HG02623 (cell line): ENCODE results near the gene HHIPL1.

Experiments used
- ATAC-seq: cut with Tn5 transposase; IDR thresholded peaks from one replicate; pipeline ENCODE4 v1.9.1; 2021; ENCODE audit warnings: moderate library complexity; ENCODE audit not compliant: unreplicated experiment

HHIPL1 gene

GRCh38 chr14:99687284-99688209 lies 42.6 kb downstream of the HHIPL1 start:
- no peak for ATAC-seq

- ATAC-seq: no peak
These were observed 43.3 kb downstream of the HHIPL1 start for GRCh38 chr14:99688210-99688581.

GRCh38 chr14:99688629-99689028 lies 43.7 kb downstream of the HHIPL1 start:
- no peak for ATAC-seq

- ATAC-seq: no peak
These were observed 44.6 kb downstream of the HHIPL1 start for GRCh38 chr14:99689266-99690236.

- no peak for ATAC-seq
These were observed 45.7 kb downstream of the HHIPL1 start for GRCh38 chr14:99690636-99691035.

- ATAC-seq: no peak
These were observed 46.4 kb downstream of the HHIPL1 start for GRCh38 chr14:99691111-99691885.

- ATAC-seq: no peak
These were observed 49.0 kb downstream of the HHIPL1 start for GRCh38 chr14:99693918-99694317.

- ATAC-seq: no peak
These were observed 52.0 kb downstream of the HHIPL1 start for GRCh38 chr14:99696929-99697328.

GRCh38 chr14:99698236-99698635 lies 53.3 kb downstream of the HHIPL1 start:
- ATAC-seq: no peak

GRCh38 chr14:99698642-99699041 lies 53.7 kb downstream of the HHIPL1 start:
- ATAC-seq: no peak

GRCh38 chr14:99699085-99699760 lies 54.3 kb downstream of the HHIPL1 start:
- no peak for ATAC-seq

GRCh38 chr14:99699861-99700260 lies 54.9 kb downstream of the HHIPL1 start:
- ATAC-seq: no peak

GRCh38 chr14:99700379-99700778 lies 55.5 kb downstream of the HHIPL1 start:
- ATAC-seq: no peak

- no peak for ATAC-seq
These were observed 56.3 kb downstream of the HHIPL1 start for GRCh38 chr14:99701260-99701659.

- no peak for ATAC-seq
These were observed 57.2 kb downstream of the HHIPL1 start for GRCh38 chr14:99702115-99702514.

- no peak for ATAC-seq
These were observed 58.5 kb downstream of the HHIPL1 start for GRCh38 chr14:99703381-99703780.

GRCh38 chr14:99704037-99704436 lies 59.1 kb downstream of the HHIPL1 start:
- no peak for ATAC-seq

- no peak for ATAC-seq
These were observed 61.4 kb downstream of the HHIPL1 start for GRCh38 chr14:99706107-99706900.

GRCh38 chr14:99707420-99707819 lies 62.5 kb downstream of the HHIPL1 start:
- ATAC-seq: no peak
